Nephron (organoid): ENCODE results near the gene TP53TG5.
"Not testable (repeated sequence)": the region's sequence is repeated elsewhere in the genome, so short reads cannot be mapped to it uniquely, and the experiment has no call there.

Experiments used
- H3K27ac Mint-ChIP-seq, 3 experiments: 2 replicates each; pipeline ENCODE4 v1.8.0; 2020; ENCODE audit warnings: mixed read lengths in 3 of 3, mild to moderate bottlenecking in 2 of 3, moderate library complexity in 1 of 3
- H3K27me3 Mint-ChIP-seq: 2 replicates; pipeline ENCODE4 v1.8.0; 2021; ENCODE audit warnings: low read depth, mild to moderate bottlenecking, moderate library complexity, mixed read lengths
- H3K36me3 Mint-ChIP-seq: 2 replicates; pipeline ENCODE4 v1.8.0; 2020; ENCODE audit warnings: low read depth, mixed read lengths
- H3K4me1 Mint-ChIP-seq: 2 replicates; pipeline ENCODE4 v1.8.0; 2020; ENCODE audit warnings: mixed read lengths
- H3K4me3 Mint-ChIP-seq, 3 experiments: 2 replicates each; pipeline ENCODE4 v1.8.0; 2020; ENCODE audit warnings: mild to moderate bottlenecking in 3 of 3, mixed read lengths in 3 of 3, moderate library complexity in 2 of 3
- H3K9me3 Mint-ChIP-seq: 2 replicates; pipeline ENCODE4 v1.8.0; 2020; ENCODE audit warnings: mixed read lengths
- CTCF ChIP-seq, 3 experiments: fragments of 200-600 bp; sonication (generic); IDR thresholded peaks; one replicate each; pipeline ENCODE4 v1.5.0; 2021; ENCODE audit warnings: antibody characterized with exemption in 3 of 3; ENCODE audit not compliant: unreplicated experiment in 3 of 3

TP53TG5 gene

GRCh38 chr20:45355209-45356084, 22.7 kb downstream of the TP53TG5 start:
- Mint-ChIP-seq H3K27ac (peak overlapping the region in 1 of 3 experiments; percentile 38), H3K4me3 (no peak overlapping the region), H3K36me3 (no peaks in the 10 kb centered on the region), H3K9me3 (no peaks in the 10 kb centered on the region), H3K4me1 (peaks cover 14% of the 10 kb centered on the region), H3K27me3 (no peaks in the 10 kb centered on the region)
- TF ChIP-seq CTCF (IDR thresholded peaks at IDR 0.05; ENCODE audit: unreplicated experiment in 3 of 3) = no peak

GRCh38 chr20:45354423-45355208, 23.5 kb downstream of the TP53TG5 start:
- Mint-ChIP-seq H3K27me3 (no peaks in the 10 kb centered on the region), H3K4me3 (no peak overlapping the region), H3K9me3 (no peaks in the 10 kb centered on the region), H3K27ac (no peak overlapping the region), H3K36me3 (no peaks in the 10 kb centered on the region), H3K4me1 (peaks cover 14% of the 10 kb centered on the region)
- TF ChIP-seq CTCF (IDR thresholded peaks at IDR 0.05; ENCODE audit: unreplicated experiment in 3 of 3) = no peak

- no peak overlapping the region for H3K27ac Mint-ChIP-seq
- peaks cover 9% of the 10 kb centered on the region for H3K4me1 Mint-ChIP-seq
- H3K4me3 Mint-ChIP-seq = no peak overlapping the region
- H3K36me3 Mint-ChIP-seq = no peaks in the 10 kb centered on the region
- TF ChIP-seq CTCF (IDR thresholded peaks at IDR 0.05; ENCODE audit: unreplicated experiment in 3 of 3) = no peak
- H3K27me3 Mint-ChIP-seq = no peaks in the 10 kb centered on the region
- no peaks in the 10 kb centered on the region for H3K9me3 Mint-ChIP-seq
These were observed 24.4 kb downstream of the TP53TG5 start for GRCh38 chr20:45353746-45354145.

GRCh38 chr20:45352729-45353128, 25.4 kb downstream of the TP53TG5 start:
- H3K27me3 Mint-ChIP-seq = no peaks in the 10 kb centered on the region
- peaks cover under 1% of the 10 kb centered on the region for H3K4me1 Mint-ChIP-seq
- H3K36me3 Mint-ChIP-seq = no peaks in the 10 kb centered on the region
- no peaks in the 10 kb centered on the region for H3K9me3 Mint-ChIP-seq
- TF ChIP-seq CTCF (IDR thresholded peaks at IDR 0.05; ENCODE audit: unreplicated experiment in 3 of 3) = no peak
- no peak overlapping the region for H3K4me3 Mint-ChIP-seq
- H3K27ac Mint-ChIP-seq = no peak overlapping the region

- peaks cover 18% of the 10 kb centered on the region for H3K4me1 Mint-ChIP-seq
- not testable (repeated sequence) for H3K4me3 Mint-ChIP-seq, H3K27ac Mint-ChIP-seq, H3K36me3 Mint-ChIP-seq, H3K9me3 Mint-ChIP-seq
- peaks cover 13% of the 10 kb centered on the region for H3K27me3 Mint-ChIP-seq
These were observed 27.3 kb downstream of the TP53TG5 start for GRCh38 chr20:45350795-45351194.

GRCh38 chr20:45350217-45350616, 27.9 kb downstream of the TP53TG5 start:
- H3K27ac Mint-ChIP-seq = peak overlapping the region in 1 of 3 experiments; percentile 76
- no peak for TF ChIP-seq CTCF (IDR thresholded peaks at IDR 0.05; ENCODE audit: unreplicated experiment in 3 of 3)
- H3K9me3 Mint-ChIP-seq = no peaks in the 10 kb centered on the region
- H3K4me3 Mint-ChIP-seq = peak overlapping the region; percentile 48 to 71 (median 61)
- H3K4me1 Mint-ChIP-seq = peaks cover 24% of the 10 kb centered on the region
- no peaks in the 10 kb centered on the region for H3K36me3 Mint-ChIP-seq
- peaks cover 13% of the 10 kb centered on the region for H3K27me3 Mint-ChIP-seq
